Epithelial cell of alveolus of lung (primary cell): ENCODE measurements around the gene GLDC. TPM values are rescaled to one million over a fixed set of nuclear protein-coding genes. Genes with fewer than 3 reads are reported as not detected.

Experiments
- total RNA-seq: library from RNA; depleted of rRNA; stranded (reverse); fragments of >200 nt; gene quantifications from 2 replicates; pipeline ENCODE4 v1.2.1, GENCODE V29; 2015

Gene GLDC
- 0.13 and 2.2 TPM in 2 replicates for total RNA-seq

DNA sequence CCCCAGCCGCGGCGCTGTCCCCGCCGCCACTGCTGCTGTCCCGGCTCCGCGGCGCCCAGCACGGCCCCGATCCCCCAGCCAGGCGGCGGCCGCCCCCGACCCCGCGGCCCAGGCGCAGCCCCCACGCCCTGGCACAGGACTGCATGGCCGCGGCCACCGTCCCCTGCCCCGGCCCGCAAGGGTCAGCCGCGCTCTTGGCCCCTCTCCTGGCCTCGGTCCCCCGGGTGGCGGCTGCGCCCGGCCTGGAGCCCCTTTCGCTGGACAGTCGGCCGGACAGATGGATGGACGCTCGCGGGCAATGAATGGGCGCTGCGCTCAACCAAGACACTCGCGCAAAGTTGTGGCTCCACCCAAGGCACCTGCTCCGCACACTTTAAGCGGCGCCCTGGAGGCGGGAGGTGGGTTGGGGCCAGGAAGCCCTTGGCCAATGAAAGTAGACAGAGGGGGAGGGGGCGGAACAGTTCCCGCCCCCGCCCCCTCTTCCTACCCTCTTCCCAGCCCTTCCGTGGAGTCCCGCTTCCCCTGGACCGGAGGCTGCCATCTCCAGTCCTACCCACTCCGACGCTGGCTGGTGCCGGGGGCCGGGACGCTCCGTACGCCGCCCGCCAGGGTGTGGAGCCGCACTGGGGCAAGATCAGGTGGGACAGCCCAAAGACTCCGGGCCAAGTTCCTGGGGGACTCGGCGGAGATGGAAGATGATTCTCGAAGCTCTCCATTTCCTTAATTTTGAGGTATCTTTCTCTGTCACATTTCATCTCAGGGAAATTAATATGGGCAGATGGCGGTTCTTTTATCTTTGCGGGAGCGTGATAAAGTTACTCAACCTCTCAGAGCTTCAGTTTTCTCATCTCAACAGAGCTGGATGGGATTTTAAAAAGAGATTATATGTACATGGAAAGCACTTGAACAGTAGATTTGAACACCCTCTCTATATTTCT, at the start of gene GLDC:
GLDC (minus strand) TSS at position 375 of the 938 bp plus-strand sequence; CDS start at position 145, 230 bp downstream.

Other genes starting within 250 kb of the GLDC start
- gene UHRF2, start 232.5 kb downstream of the GLDC start, total RNA-seq, result 20.8 and 31.2 TPM in 2 replicates
- gene KDM4C, start 112.2 kb upstream of the GLDC start, total RNA-seq, result 9.1 and 16.4 TPM in 2 replicates